Retinal pigment epithelial cell (primary cell): Measurements from ENCODE around the gene LASP1.

Experiments
- DNase-seq: peaks from one replicate; pipeline ENCODE4 v3.0.0-alpha.2; 2010; ENCODE audit warnings: low read depth
- H3K4me3 ChIP-seq: 2 replicates; pipeline ENCODE4 v1.5.1; 2011; ENCODE audit warnings: mild to moderate bottlenecking, low read length, control low read depth, moderate library complexity
- TF ChIP-seq, protein P1 (sequence below): conservative IDR thresholded peaks from 2 replicates; pipeline ENCODE4 v1.5.1; 2011; ENCODE audit warnings: low read depth, low read length, control low read depth, inconsistent platforms

Gene LASP1

DNA sequence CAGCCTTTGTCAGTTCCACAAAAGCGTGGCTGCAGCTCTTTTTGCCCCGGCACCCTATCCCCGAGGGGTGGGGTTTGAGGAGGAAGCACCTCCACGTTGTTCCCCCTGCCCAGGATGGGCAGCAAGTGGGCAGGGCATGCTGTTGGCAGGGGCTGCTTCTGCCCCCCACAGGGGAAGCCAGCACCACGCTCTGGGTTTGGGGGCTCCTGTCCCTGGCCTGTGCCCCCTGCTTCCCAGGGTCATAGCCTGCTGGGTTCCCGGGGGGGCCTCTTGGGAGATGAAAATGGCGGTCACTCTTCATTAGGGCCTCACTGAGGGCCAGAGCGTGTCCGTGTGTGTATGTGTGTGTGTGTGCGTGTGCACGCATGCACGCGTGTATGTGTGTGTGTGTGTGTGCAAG is 22.8 kb downstream of the LASP1 start:
- no peak overlapping the region for H3K4me3 ChIP-seq
- TF ChIP-seq, protein P1, sequence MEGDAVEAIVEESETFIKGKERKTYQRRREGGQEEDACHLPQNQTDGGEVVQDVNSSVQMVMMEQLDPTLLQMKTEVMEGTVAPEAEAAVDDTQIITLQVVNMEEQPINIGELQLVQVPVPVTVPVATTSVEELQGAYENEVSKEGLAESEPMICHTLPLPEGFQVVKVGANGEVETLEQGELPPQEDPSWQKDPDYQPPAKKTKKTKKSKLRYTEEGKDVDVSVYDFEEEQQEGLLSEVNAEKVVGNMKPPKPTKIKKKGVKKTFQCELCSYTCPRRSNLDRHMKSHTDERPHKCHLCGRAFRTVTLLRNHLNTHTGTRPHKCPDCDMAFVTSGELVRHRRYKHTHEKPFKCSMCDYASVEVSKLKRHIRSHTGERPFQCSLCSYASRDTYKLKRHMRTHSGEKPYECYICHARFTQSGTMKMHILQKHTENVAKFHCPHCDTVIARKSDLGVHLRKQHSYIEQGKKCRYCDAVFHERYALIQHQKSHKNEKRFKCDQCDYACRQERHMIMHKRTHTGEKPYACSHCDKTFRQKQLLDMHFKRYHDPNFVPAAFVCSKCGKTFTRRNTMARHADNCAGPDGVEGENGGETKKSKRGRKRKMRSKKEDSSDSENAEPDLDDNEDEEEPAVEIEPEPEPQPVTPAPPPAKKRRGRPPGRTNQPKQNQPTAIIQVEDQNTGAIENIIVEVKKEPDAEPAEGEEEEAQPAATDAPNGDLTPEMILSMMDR = no peak
- no peak for DNase-seq

DNA sequence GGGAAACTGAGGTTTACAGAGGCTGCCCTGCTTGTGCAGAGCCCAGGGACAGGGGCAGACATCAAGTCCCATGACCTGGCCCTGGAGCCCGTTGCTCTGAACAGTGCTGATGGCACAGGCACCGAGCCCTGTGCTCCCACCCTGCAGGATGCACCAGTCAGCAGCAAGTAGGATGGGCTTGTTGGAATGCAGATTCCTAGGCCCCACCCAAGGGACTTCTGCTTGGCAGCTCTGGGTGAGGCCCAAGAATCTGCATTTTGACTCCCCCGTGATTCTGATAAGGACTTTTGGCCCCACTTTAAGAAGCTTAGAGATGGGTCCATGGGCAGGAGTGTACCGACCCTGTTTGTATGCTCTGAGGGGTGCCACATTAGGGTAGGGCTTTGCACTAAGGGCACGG is 23.3 kb downstream of the LASP1 start:
- DNase-seq = no peak
- H3K4me3 ChIP-seq = no peak overlapping the region
- TF ChIP-seq, protein P1 = no peak

DNA sequence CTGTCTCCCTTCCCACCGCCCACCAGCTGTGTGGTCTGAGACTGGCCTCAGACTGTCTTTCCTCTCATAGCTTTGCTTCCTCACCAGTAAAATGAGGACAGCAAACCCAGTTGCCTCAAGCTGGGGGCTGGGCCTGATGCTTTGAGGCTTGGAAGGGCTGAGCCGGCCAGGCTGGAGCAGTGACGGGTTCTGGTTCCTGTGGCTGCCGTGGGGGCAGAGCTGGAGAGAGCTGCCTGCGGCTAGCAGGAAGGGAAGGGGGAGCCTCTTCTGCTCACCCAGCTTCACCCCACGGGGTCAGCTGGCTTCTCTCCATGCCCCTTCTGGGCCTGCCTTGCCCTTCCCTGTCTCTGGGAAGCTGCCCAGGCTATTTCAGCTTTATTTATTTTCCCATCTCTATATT is 23.7 kb downstream of the LASP1 start:
- TF ChIP-seq, protein P1 = no peak
- DNase-seq = no peak
- H3K4me3 ChIP-seq = no peak overlapping the region

DNA sequence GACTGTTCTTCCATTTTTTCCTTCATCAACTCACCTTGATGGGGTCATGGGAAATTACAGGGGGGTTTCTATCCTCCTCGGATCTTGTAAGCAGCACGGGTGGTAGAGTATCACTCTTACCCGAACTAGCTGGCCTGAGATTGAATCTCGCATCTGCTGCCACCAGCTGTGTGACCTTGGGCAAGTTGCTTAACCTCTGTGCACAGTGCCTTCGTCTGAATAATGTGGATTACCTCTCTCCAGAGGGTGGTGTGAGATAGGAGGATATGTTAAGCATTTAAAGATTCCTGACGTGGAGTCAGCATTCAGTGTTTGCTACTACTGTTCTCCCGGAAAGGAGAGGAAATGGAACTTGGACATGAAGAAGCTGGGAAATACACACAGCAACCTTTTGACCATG is 24.4 kb downstream of the LASP1 start:
- H3K4me3 ChIP-seq = no peak overlapping the region
- DNase-seq = no peak
- TF ChIP-seq, protein P1 = no peak

DNA sequence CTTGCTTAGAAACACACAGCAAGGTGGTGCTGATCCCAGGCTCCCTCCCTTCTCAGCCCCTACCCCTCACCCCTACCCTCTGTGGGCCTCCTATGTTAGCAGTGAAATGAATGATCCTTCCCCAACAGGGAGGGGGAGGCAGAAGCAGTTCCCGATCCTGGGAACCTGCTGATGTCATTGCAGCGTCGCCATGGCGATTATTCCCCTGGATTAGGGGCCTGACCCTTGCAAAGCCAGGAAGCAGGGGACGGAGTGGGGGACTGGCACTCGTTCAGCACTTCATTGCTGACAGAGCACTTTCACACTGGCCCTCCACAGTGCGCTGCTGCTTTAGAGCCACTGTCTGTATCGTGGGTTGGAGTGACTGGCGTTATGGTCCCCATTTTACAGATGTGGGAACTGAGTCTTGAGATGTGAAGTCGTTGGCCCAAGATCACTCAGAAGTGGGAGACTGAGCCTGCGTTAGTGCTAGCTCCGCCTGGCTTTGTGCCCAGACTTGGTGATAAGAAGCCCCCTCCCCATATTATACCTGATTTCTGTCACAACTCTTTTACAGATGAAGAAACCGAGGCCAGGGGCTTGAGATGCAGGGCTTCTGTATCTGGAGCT is 26.6 kb downstream of the LASP1 start:
- TF ChIP-seq, protein P1 = no peak
- no peak overlapping the region for H3K4me3 ChIP-seq
- DNase-seq = peak; percentile 71

DNA sequence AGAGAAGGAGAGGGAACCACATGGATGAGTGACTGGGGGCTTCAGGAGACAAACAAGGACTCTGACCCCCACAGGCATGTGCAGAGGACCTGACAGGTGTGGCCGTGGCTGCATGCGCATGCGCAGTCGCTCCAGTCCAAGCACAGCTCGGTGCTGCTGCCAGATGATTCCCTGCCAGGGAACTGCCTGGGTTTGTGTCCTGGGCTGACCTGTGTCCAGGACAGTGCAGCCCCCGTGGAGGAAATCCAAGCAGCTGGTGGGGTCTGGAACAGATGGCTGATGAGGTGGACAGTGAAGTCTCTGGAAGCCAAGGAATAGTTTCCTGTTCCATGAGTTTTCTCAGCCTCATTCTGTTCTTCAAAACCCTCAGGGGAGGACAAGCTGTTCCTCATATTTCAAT is 27.3 kb downstream of the LASP1 start:
- H3K4me3 ChIP-seq = no peak overlapping the region
- TF ChIP-seq, protein P1 = no peak
- DNase-seq = no peak

DNA sequence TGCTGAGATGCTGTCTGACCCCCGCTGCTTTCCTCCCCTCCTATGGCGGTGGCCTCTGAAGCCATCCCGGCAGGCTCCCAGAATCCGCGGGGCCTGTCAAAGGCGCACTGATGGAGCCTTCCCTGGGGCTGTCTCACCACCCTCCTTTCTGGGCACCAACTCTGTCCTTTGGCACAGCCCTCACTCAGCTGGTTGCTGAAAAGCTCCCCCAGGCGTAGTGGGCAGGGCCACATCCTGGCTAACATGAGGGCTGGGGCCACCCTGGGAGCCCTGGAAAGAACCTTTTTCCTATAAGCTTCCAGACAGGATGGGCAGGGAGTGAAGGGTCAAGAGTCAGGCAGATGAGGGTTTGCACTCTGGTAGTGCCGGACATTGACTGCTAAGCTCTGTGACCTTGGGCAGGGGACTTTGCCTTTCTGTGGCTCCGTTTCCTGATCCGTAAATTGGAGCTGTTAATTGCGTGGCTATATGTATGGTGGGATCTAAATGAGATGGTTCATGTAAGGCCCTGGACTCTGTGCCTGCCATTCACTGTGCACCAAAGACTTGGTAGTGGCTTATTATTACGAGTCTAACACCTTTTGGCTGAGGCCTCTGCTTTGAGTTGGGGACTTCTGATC is 27.9 kb downstream of the LASP1 start:
- DNase-seq = no peak
- H3K4me3 ChIP-seq = no peak overlapping the region
- TF ChIP-seq, protein P1 = no peak
